ENCODE measurements around the gene CTNNA2.

Gene CTNNA2

GRCh38 chr2:80655265-80655664, 1142.4 kb downstream of the CTNNA2 start:
- no peak for DNase-seq

DNA sequence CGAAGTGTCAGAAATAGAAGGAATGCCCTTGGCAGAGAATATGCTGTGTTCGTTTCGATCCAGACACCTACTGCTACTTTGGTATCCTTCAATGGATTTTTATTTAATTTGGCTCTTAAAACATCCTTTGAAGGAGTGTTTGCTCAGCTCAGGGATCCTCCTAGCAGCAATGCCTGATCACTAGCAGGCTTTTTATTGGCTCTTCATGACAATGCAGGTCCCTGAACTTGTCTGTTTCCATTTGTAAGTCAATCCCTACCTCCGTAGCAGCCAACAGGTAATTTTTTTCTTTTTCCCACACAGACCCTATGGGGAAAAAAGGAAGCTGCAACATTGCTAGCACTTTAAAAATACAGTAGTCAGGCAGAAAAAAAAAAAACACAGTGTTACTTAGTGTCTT, 1157.9 kb downstream of the CTNNA2 start:
- no peak for DNase-seq

- DNase-seq = no peak
Measured at GRCh38 chr2:80687524-80687923, 1174.7 kb downstream of the CTNNA2 start.

- no peak for DNase-seq
Measured at GRCh38 chr2:80689106-80689505, 1176.3 kb downstream of the CTNNA2 start.
